Neural cell (in vitro differentiated cells): Measurements from ENCODE around the gene DOCK9. TPM values are rescaled to one million over a fixed set of nuclear protein-coding genes. Genes with fewer than 3 reads are reported as not detected.

ENCODE experiments used
- H2AFZ ChIP-seq: fragments of 200-600, 300-800 bp; sonication (generic), shearing (Covaris generic); 2 replicates; pipeline ENCODE4 v1.6.0; 2014; ENCODE audit warnings: low read depth, mild to moderate bottlenecking, antibody characterized with exemption, low read length, moderate library complexity
- H3F3A ChIP-seq: fragments of 200-600 bp; shearing (Covaris generic); 2 replicates; pipeline ENCODE4 v1.6.1; 2016; ENCODE audit warnings: mild to moderate bottlenecking, moderate library complexity, mixed read lengths, antibody characterized with exemption, low read length; ENCODE audit not compliant: insufficient read depth, poor library complexity, severe bottlenecking
- H3K27ac ChIP-seq: fragments of 200-600, 300-800 bp; sonication (generic), shearing (Covaris generic); 2 replicates; pipeline ENCODE4 v1.5.1; 2014; ENCODE audit warnings: mild to moderate bottlenecking, low read length, moderate library complexity
- H3K27me3 ChIP-seq: fragments of 300-800, 200-600 bp; sonication (generic), shearing (Covaris generic); 2 replicates; pipeline ENCODE4 v1.6.0; 2014; ENCODE audit warnings: mild to moderate bottlenecking, low read depth, low read length, moderate library complexity; ENCODE audit not compliant: insufficient read depth
- H3K36me3 ChIP-seq: fragments of 300-800, 200-600 bp; sonication (generic), shearing (Covaris generic); 2 replicates; pipeline ENCODE4 v1.5.1; 2014; ENCODE audit warnings: mild to moderate bottlenecking, antibody characterized with exemption, low read length, moderate library complexity; ENCODE audit not compliant: insufficient read depth
- H3K4me2 ChIP-seq: fragments of 300-800, 200-600 bp; sonication (generic), shearing (Covaris generic); 2 replicates; pipeline ENCODE4 v1.6.0; 2014; ENCODE audit warnings: mild to moderate bottlenecking, low read length
- H3K4me3 ChIP-seq: fragments of 300-800, 200-600 bp; sonication (generic), shearing (Covaris generic); 2 replicates; pipeline ENCODE4 v1.5.1; 2014; ENCODE audit warnings: mild to moderate bottlenecking, low read length, moderate library complexity
- H3K79me2 ChIP-seq: fragments of 200-600 bp; shearing (Covaris generic); replicated peaks from 2 replicates; pipeline ENCODE4 v1.6.0; 2014; ENCODE audit warnings: mild to moderate bottlenecking, low read length, moderate library complexity; ENCODE audit not compliant: insufficient read depth
- H3K9ac ChIP-seq: fragments of 300-800, 200-600 bp; sonication (generic), shearing (Covaris generic); 2 replicates; pipeline ENCODE4 v1.6.1; 2016; ENCODE audit warnings: mild to moderate bottlenecking, low read length, mixed read lengths
- H3K9me2 ChIP-seq: fragments of 200-600 bp; shearing (Covaris generic); 2 replicates; pipeline ENCODE4 v1.6.1; 2016; ENCODE audit warnings: mild to moderate bottlenecking, low read length, mixed read lengths; ENCODE audit not compliant: insufficient read depth
- H3K9me3 ChIP-seq: fragments of 200-600, 300-800 bp; sonication (generic), shearing (Covaris generic); 2 replicates; pipeline ENCODE4 v1.6.1; 2016; ENCODE audit warnings: mild to moderate bottlenecking, mixed run types, low read length, moderate library complexity, mixed read lengths
- H4K20me1 ChIP-seq: fragments of 200-600 bp; shearing (Covaris generic); 2 replicates; pipeline ENCODE4 v1.6.1; 2016; ENCODE audit warnings: mild to moderate bottlenecking, mixed run types; ENCODE audit not compliant: insufficient read depth
- EP300 ChIP-seq: fragments of 450-650 bp; conservative IDR thresholded peaks from 2 replicates; pipeline ENCODE4 v1.6.1; 2014; ENCODE audit warnings: antibody characterized with exemption, mild to moderate bottlenecking, moderate library complexity; ENCODE audit not compliant: poor library complexity, severe bottlenecking
- EZH2 ChIP-seq: fragments of 200-600, 300-800 bp; shearing (Covaris generic), sonication (generic); IDR thresholded peaks from 2 replicates; pipeline ENCODE4 v1.6.1; 2014; ENCODE audit warnings: antibody characterized with exemption, low read length, borderline replicate concordance, mild to moderate bottlenecking; ENCODE audit not compliant: insufficient read depth, poor library complexity, severe bottlenecking
- MXI1 ChIP-seq: fragments of 450-650 bp; conservative IDR thresholded peaks from 2 replicates; pipeline ENCODE4 v1.6.1; 2014; ENCODE audit warnings: antibody characterized with exemption, mild to moderate bottlenecking; ENCODE audit not compliant: poor library complexity, severe bottlenecking
- POLR2AphosphoS5 ChIP-seq: IDR thresholded peaks from 2 replicates; pipeline ENCODE4 v1.6.1; 2012
- RAD21 ChIP-seq: fragments of 450-650 bp; conservative IDR thresholded peaks from 2 replicates; pipeline ENCODE4 v1.6.1; 2014; ENCODE audit warnings: antibody characterized with exemption, mild to moderate bottlenecking, moderate library complexity
- REST ChIP-seq: IDR thresholded peaks from 2 replicates; pipeline ENCODE4 v1.6.1; 2012; ENCODE audit warnings: borderline replicate concordance
- SMC3 ChIP-seq: fragments of 450-650 bp; conservative IDR thresholded peaks from 2 replicates; pipeline ENCODE4 v1.6.1; 2014; ENCODE audit warnings: antibody characterized with exemption, mild to moderate bottlenecking, moderate library complexity; ENCODE audit not compliant: poor library complexity
- TAF1 ChIP-seq: IDR thresholded peaks from 2 replicates; pipeline ENCODE4 v1.6.1; 2012; ENCODE audit warnings: low read depth
- polyA plus RNA-seq: library from polyadenylated mRNA; depleted of rRNA; stranded (reverse); fragments of >200 nt; gene quantifications from 2 replicates; pipeline ENCODE4 v1.2.3, GENCODE V29; 2014
- TF ChIP-seq, protein P1 (sequence below): fragments of 450-650 bp; IDR thresholded peaks from 2 replicates; pipeline ENCODE4 v1.5.1; 2014; ENCODE audit warnings: antibody characterized with exemption, mild to moderate bottlenecking, moderate library complexity; ENCODE audit not compliant: poor library complexity, severe bottlenecking

Gene DOCK9
- polyA plus RNA-seq, 1 donor from 2014 or later, result 11.4 TPM

- H3F3A ChIP-seq, result no peaks in the 10 kb centered on the region
- no peaks in the 10 kb centered on the region for H4K20me1 ChIP-seq
- H2AFZ ChIP-seq, result no peak overlapping the region
- no peak for TF ChIP-seq EZH2
- TF ChIP-seq MXI1, result no peak
- TF ChIP-seq SMC3, result no peak
- TF ChIP-seq POLR2AphosphoS5, result no peak
- TF ChIP-seq, protein P1, sequence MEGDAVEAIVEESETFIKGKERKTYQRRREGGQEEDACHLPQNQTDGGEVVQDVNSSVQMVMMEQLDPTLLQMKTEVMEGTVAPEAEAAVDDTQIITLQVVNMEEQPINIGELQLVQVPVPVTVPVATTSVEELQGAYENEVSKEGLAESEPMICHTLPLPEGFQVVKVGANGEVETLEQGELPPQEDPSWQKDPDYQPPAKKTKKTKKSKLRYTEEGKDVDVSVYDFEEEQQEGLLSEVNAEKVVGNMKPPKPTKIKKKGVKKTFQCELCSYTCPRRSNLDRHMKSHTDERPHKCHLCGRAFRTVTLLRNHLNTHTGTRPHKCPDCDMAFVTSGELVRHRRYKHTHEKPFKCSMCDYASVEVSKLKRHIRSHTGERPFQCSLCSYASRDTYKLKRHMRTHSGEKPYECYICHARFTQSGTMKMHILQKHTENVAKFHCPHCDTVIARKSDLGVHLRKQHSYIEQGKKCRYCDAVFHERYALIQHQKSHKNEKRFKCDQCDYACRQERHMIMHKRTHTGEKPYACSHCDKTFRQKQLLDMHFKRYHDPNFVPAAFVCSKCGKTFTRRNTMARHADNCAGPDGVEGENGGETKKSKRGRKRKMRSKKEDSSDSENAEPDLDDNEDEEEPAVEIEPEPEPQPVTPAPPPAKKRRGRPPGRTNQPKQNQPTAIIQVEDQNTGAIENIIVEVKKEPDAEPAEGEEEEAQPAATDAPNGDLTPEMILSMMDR, result no peak
- TF ChIP-seq REST, result no peak
- TF ChIP-seq EP300, result no peak
- TF ChIP-seq RAD21, result no peak
- TF ChIP-seq TAF1, result no peak
- no peaks in the 10 kb centered on the region for H3K79me2 ChIP-seq
- H3K27ac ChIP-seq, result no peak overlapping the region
- no peaks in the 10 kb centered on the region for H3K27me3 ChIP-seq
- no peaks in the 10 kb centered on the region for H3K36me3 ChIP-seq
- H3K9me2 ChIP-seq, result no peaks in the 10 kb centered on the region
- no peaks in the 10 kb centered on the region for H3K9me3 ChIP-seq
- no peak overlapping the region for H3K9ac ChIP-seq
- H3K4me3 ChIP-seq, result no peak overlapping the region
- no peak overlapping the region for H3K4me2 ChIP-seq
These were observed 130.9 kb downstream of the DOCK9 start for GRCh38 chr13:98846986-98847385.

GRCh38 chr13:98846521-98846920 is 131.3 kb downstream of the DOCK9 start:
- no peak overlapping the region for H3K9ac ChIP-seq
- H3K9me2 ChIP-seq, result no peaks in the 10 kb centered on the region
- H3K27me3 ChIP-seq, result no peaks in the 10 kb centered on the region
- H2AFZ ChIP-seq, result no peak overlapping the region
- no peak for TF ChIP-seq EZH2
- no peak for TF ChIP-seq TAF1
- no peak for TF ChIP-seq RAD21
- no peak for TF ChIP-seq SMC3
- TF ChIP-seq, protein P1, result no peak
- TF ChIP-seq REST, result no peak
- TF ChIP-seq MXI1, result no peak
- TF ChIP-seq POLR2AphosphoS5, result no peak
- TF ChIP-seq EP300, result no peak
- H3K4me2 ChIP-seq, result no peak overlapping the region
- H4K20me1 ChIP-seq, result no peaks in the 10 kb centered on the region
- no peak overlapping the region for H3K4me3 ChIP-seq
- H3F3A ChIP-seq, result no peaks in the 10 kb centered on the region
- no peaks in the 10 kb centered on the region for H3K9me3 ChIP-seq
- H3K79me2 ChIP-seq, result no peaks in the 10 kb centered on the region
- no peak overlapping the region for H3K27ac ChIP-seq
- H3K36me3 ChIP-seq, result no peaks in the 10 kb centered on the region
